Fibroblast of the conjunctiva (primary cell): ENCODE results near the gene NEU3.
"Not testable (repeated sequence)": the region's sequence is repeated elsewhere in the genome, so short reads cannot be mapped to it uniquely, and the experiment has no call there.

Experiments used
- DNase-seq: peaks from one replicate; pipeline ENCODE4 v3.0.0-alpha.2; 2010; ENCODE audit warnings: low read depth

NEU3 gene

GRCh38 chr11:74984070-74984469 lies 4.7 kb upstream of the NEU3 start:
- no peak for DNase-seq

DNA sequence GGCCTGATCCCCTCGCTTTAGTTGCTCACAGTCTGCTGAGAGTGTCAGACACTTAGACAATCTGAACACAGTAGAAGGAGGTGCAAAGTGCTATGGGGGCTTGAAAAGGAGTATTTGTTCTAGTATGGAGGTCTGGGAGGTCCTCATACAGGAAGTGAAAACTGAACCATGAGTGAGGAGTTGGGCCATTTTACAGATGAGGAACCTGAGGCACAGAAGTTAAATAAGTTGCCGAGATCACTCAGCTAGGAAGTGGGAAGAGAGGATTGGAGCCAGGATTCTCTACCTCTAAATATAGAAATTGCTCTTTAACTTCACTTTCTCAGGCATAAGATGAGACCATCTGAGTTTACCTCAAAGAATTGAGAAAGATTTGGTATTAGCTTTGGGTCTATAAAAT lies 4.0 kb upstream of the NEU3 start:
- no peak for DNase-seq

DNA sequence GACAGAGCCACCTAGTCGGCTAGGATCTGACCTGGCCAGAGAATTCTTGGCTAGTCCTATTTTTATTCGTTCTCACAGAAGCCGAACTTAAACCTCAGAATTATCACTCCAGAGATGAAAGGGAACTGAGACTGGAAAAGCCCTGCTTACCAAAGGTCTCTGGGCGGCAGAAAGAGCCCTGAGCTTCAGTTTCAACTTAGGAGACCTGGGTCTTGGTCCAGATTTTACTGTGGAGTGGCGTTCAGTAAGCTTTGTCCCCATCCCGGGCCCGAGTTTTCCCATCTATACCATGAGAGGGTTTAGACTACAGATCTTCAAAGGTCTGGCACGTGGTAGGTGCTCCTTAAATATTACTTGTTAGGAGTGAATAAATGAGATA lies 516 bp downstream of the NEU3 start:
- no peak for DNase-seq

GRCh38 chr11:74990150-74990549 lies 1.4 kb downstream of the NEU3 start:
- not testable (repeated sequence) for DNase-seq

GRCh38 chr11:74990941-74991340 lies 2.2 kb downstream of the NEU3 start:
- DNase-seq = no peak

DNA sequence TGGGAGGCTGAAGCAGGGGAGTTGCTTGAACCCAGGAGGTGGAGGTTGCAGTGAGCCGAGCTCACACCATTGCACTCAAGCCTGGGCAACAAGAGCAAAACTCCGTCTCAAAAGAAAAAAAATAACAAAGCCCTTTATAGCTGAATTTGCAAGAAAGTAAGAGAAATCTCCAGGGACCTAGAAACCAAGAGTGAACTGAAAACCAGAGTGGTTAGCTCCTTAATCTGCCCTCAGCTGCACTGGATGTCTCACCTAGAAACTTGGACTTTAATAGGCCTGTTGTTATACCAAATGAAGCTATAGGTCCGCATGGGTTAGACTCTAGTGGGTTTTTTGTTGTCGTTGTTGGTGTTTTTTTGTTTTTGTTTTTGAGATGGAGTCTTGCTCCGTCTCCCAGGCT lies 4.1 kb downstream of the NEU3 start:
- no peak for DNase-seq

DNA sequence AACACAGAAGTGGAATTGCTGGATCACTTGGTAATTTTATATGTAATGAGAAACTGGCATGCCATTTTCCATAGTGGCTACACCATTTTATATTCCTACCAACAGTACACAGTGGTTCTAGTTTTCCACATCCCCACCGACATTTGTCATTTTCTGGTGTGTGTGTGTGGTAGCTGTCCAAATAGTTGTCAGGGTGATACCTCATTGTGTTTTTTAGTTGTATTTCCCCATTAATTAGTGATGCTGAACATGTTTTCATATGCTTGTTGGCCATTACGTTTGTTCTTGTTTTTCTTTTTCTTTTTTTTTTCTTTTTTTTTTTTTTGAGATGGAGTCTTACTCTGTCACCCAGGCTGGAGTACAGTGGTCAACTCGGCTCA lies 12.2 kb downstream of the NEU3 start:
- DNase-seq = no peak

DNA sequence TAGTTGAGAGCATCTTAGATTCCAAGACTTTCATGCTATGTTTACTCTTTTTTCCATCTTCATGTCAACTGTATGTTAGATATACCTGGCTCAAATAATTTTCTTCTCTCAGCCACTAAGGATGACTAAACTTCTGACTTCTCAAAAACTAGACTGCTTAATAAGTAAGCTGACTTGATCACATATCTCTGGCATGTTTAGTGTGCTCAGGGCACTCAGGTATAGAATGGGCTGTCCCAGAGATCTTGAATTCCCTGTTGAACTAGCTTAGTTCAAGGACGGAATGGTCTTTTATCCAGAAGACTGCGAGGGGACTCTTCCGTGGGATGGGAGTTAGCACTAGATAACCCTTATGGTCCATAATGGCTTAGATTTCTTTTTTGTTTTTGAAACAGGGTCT lies 13.0 kb downstream of the NEU3 start:
- DNase-seq = no peak

GRCh38 chr11:75002516-75002915 lies 13.8 kb downstream of the NEU3 start:
- DNase-seq = no peak

DNA sequence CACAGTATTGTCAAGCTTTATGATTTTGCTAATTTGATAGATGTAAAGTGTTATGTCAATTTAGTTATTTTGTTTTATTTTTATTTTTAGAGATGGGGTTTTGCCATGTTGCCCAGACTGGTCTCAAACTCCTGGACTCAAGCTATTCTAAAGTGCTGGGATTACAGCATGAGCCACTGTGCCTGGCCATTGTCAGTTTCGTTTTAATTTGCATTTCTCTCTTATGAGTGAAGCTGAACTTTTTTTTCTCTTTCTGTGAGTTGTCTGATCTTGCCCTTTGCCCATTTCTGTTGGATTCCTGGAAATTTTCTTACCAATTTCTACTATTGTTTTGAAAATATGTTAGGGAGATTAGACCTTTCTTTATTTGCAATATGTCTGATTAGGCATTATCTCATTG lies 15.5 kb downstream of the NEU3 start:
- DNase-seq = no peak

DNA sequence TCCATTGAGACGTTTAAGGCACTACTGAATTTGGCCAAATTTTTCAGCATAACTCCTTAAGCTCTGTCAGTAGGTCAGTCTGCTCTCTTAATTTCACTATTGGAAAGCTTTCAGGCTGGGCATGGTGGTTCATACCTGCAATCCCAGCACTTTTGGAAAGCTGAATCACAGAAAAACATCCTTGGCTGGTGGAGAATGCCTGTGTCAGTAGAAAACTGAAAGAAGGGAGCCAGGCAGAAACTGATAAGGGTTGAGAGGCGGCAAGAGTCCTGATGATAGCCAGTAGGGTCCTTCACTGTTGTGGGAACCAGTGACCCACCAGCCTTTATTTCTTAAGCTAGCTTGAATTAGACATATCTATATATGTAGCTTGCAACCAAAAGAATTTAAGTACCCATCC lies 22.6 kb downstream of the NEU3 start:
- DNase-seq = no peak

DNA sequence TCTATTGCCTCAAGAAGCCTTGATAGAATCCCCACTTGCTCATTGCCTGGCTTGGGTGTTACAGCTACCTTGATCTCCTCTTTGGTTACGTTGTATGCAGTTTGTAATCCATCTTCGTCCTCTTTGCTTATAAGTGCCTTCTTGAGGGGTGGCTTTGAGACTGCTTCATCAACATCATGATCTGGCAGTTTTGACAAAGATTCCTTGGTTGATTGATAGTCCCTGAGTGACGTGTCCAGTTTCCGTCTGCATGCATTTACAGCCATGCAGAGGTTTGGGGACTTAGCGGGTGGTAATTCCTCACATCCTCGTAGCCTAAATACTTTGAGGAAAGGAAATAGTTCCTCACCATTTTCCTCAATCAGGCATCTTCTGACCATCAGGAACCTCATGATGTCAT lies 23.1 kb downstream of the NEU3 start:
- no peak for DNase-seq

- DNase-seq = no peak
Observed at GRCh38 chr11:75013051-75013450, 24.3 kb downstream of the NEU3 start.

DNA sequence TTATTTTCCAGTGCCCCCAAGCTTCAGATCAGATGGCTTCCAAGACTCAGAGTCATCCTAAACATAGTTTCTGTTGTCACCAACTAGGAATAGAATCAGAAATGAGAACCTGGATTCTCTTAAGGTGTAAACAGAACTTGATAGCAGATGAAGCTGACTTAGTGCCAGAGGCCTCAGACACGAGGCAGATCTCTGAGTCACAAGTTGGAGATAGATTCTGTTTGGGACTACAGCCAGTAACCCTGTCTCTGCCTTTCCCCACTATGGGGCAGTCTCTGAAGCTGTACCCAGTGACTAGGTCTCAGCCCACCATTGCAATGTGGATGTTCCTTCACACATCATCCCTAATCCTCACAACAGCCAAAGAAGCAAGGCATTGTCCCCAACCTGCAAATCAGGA lies 25.4 kb downstream of the NEU3 start:
- peak; percentile 31 for DNase-seq

- not testable (repeated sequence) for DNase-seq
Observed at GRCh38 chr11:75019200-75019599, 30.5 kb downstream of the NEU3 start.

- DNase-seq = not testable (repeated sequence)
Observed at GRCh38 chr11:75020328-75020727, 31.6 kb downstream of the NEU3 start.

DNA sequence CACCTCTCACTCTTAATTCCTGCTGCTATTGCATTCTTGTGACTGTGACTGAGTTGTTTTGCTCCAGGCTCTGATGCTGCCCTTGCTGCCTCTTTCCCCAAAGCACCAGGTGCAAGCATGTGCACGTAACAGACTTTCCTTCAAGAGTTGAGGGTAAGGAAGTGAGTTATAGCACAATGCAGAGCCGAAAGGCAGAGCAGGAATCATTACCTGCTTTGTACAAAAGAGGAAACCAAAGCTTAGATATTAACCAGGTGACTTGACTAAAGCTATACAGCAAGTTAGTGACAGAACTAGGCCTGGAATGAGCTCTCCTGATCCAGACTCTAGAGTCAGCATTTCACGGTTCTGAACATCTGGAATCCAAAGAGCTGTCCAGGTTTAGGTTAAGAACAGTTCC lies 33.6 kb downstream of the NEU3 start:
- DNase-seq = no peak

DNA sequence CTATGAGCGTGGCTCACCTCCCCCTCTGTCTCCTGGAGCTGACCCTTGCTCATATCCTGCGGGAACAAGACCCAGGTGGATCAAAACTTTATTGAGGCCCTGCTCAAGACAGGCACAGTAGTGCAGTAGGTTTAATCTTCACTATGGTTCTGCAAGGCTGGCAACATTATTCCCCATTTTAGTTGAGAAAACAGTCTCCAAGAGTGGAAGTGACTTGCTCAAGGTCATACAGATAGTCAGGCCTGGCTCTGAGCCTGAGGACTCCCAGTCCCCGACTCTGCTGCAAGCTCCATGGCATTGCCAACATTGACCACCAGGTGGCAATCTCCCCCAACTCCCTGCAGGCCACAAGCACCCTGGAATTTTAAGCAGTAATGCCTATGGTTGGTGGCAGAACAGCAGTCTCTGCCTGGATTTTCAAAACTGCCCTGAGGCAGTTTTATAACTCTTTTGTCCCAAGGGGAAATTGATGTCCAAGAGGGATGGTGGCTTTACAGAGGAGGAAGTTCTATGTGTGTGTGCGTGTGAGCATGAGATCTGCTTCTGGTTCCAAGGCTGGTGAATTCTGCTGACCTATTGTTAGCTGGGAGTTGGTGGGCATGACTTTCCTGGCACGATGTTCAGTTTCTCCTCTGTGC lies 34.1 kb downstream of the NEU3 start:
- DNase-seq = peak; percentile 80

DNA sequence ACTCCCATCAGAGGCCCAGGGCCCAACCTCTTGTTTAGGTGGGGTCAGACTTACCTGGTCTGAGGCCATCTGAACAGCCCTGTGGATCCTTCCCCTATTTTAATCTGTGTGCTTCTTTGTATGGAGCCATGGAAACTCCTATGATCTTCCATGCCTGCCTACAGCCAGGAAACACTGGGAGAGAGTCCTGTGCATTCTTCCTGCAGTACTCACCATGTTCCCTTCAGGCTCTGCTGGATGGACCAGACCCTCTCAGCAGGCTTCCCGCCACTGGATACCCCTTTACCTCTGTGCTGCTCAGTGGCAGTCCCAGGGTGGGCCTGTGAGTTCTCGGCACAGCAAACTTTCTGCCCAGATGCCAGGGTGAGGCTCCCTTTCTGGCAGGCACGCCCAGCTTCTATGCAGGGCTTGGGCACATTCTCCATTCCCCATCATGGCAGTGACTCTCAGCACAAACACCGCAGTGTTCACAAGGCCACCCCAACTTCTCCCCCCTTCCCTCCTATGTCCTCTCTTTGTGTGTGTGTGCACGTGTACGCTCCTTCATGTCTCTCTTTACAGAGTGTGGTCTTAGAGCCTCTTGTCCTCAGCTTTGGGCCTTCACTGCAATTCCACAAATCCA lies 34.8 kb downstream of the NEU3 start:
- DNase-seq = no peak

- DNase-seq = no peak
Observed at GRCh38 chr11:75024068-75024449, 35.3 kb downstream of the NEU3 start.

- DNase-seq = no peak
Observed at GRCh38 chr11:75024764-75025211, 36.1 kb downstream of the NEU3 start.

DNA sequence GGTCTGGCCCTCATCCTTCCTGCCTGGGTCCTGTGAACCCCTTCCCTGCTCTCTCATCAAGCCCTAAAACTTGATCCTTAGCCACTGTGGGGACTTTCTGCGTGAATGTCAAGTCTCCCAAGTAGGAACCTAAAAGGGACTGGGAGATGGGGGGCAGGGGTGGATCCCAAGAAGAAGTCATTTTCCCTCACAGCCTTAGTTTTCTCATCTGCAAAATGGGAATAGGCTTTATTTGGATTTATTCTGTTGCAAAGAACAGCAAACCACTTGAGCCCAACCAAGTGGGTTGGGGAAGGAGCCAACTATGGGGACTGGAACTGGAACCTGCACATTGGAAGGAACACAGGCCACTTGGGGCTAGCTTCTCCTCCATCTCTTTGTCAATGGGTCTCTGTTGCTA lies 36.8 kb downstream of the NEU3 start:
- DNase-seq = no peak

GRCh38 chr11:75028321-75028720 lies 39.6 kb downstream of the NEU3 start:
- no peak for DNase-seq

GRCh38 chr11:75028724-75029123 lies 40.0 kb downstream of the NEU3 start:
- DNase-seq = no peak
